ENCODE measurements around the gene DHODH. TPM values are rescaled to one million over a fixed set of nuclear protein-coding genes. Genes with fewer than 3 reads are reported as not detected.

The DHODH gene
- polyA plus RNA-seq, 3 donors = 13.2 to 14.2 (median 13.7) TPM

GRCh38 chr16:72013389-72013788 is 4.8 kb downstream of the DHODH start:
- no peak for DNase-seq (ENCODE audit: low read depth in 3 of 3, low spot score in 2 of 3)

DNA sequence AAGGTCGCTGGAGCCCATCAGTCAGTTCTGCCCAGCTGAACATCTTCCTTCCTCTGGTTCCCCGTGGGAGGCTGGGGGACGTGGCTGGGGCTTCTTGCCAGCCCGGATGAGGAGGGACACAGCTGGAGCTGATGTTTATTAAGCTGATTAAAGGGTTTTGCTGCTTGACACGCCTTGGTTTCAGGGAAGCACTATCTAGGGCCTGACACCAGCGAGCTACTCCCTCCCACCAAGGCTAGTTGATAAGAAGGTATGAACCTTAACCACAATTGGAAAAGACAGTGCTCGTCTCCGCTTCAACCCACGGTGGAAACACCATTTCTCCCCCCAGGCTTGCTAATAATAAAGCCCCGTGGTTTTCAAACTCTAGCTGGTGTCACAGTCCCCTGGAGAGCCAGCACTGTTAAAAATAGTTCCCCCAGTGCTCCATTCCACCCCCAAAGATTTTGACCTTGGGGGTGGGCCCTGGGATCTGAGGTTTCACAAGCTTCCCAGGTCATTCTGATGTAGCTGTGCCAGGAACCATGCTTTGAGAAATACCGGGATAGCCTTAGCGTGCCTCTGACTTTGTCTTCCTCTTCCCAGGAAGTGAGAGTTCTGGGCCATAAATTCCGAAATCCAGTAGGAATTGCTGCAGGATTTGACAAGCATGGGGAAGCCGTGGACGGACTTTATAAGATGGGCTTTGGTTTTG is 5.5 kb downstream of the DHODH start:
- no peak for DNase-seq (ENCODE audit: low read depth in 3 of 3, low spot score in 2 of 3)

DNA sequence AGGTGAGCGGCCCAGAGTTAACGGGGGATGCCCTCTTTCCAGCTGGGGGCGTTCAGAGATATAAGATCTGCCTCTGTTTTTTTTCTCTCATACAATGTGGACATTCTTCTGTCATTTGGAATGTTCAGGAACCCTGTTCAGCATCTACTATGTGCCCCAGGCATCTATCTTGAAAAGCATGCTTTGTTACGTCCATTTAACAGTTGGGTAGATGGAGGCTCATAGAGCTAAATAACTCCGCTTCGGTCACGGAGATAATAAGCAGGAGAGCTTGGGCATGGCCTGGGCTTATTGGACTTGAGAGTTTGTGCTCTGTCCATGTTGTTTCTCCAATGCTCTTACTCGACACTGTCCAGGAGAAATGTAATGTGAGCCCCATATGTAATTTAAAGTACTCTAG is 6.1 kb downstream of the DHODH start:
- DNase-seq (ENCODE audit: low read depth in 3 of 3, low spot score in 2 of 3) = no peak

- DNase-seq (ENCODE audit: low read depth in 3 of 3, low spot score in 2 of 3) = no peak
These were observed 6.6 kb downstream of the DHODH start for GRCh38 chr16:72015124-72015523.

DNA sequence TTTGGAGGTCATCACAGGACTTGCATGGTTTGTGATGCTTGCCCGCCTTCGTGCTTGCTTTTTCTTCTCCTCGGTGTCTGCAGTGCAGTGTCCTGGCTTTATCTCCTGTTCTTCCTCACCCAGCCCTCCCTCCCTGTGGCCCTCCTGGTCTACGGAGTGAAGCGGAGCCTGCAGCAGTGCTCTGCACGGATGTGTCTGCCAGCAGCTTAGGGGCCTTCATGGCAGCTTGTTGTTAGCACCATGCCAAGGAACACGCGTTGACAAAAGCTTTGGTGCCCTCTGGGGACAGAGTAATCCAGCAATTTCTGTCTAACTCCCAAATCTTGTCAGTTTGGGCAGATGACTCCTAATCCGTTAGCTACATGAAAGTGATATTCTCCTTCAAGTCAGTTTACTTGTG is 9.9 kb downstream of the DHODH start:
- DNase-seq (ENCODE audit: low read depth in 3 of 3, low spot score in 2 of 3) = no peak

DNA sequence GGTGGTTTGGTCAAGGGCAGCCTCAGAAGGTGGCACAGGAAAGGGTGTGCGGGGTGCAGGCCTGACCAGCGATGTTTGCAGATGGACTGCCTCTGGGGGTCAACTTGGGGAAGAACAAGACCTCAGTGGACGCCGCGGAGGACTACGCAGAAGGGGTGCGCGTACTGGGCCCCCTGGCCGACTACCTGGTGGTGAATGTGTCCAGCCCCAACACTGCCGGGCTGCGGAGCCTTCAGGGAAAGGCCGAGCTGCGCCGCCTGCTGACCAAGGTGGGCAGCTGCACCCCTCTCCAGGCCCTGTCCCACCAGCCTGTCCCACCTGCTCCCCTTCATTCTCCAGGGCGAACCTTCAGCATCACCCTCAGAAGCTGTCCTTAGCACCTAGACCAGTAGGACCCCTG is 12.5 kb downstream of the DHODH start:
- no peak for DNase-seq (ENCODE audit: low read depth in 3 of 3, low spot score in 2 of 3)

DNA sequence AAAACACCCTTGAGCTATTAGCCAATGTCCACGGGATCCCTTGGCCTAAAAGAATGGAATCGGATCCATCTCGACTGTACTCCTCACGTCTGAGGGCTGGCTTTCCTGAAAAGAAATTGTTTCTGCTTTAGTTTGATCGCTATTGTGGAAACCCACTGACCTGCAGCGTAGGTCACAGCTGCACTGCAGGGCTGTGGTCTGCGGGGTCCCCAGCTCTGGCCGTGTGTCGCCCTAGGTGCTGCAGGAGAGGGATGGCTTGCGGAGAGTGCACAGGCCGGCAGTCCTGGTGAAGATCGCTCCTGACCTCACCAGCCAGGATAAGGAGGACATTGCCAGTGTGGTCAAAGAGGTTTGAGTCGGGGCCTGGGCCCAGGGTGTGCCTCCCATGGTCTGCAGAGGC is 13.6 kb downstream of the DHODH start:
- DNase-seq (ENCODE audit: low read depth in 3 of 3, low spot score in 2 of 3) = no peak

- no peak for DNase-seq (ENCODE audit: low read depth in 3 of 3, low spot score in 2 of 3)
These were observed 15.4 kb downstream of the DHODH start for GRCh38 chr16:72023962-72024361.

GRCh38 chr16:72024862-72025382 is 16.4 kb downstream of the DHODH start:
- DNase-seq (ENCODE audit: low read depth in 3 of 3, low spot score in 2 of 3) = no peak

- no peak for DNase-seq (ENCODE audit: low read depth in 3 of 3, low spot score in 2 of 3)
These were observed 17.0 kb downstream of the DHODH start for GRCh38 chr16:72025404-72026114.

DNA sequence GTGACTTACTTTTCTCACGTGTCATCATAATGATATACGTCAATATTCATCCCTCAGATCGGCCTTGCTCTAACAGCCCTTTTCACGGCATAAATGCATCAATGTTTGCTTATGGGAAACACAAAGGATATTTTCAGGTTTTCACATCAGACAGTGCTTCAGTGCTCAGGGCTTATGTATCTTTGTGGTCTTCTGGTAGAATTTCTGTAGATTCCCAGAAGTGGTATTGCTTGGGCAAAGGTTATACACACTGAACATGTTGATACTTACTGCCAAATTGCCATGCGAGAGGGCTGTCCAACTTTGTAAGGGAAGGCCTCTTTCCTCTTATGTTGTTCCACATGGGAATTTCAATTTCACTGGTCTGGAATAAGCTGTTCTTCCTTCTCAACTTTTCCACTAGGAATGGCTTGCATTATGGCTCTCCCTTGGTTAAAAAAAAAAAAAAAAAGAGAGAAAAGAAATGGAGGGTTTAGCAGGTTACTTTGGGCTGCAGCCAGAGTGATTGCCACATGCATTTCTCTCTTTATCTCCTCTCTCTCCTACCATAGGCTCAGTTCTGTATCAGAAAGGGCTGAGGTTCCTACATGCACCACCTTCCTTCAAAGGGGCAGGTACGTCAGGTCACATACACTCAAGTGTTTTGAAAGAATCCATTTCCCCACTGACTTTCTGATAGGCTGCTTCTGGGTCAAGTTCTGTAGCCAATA is 19.3 kb downstream of the DHODH start:
- no peak for DNase-seq (ENCODE audit: low read depth in 3 of 3, low spot score in 2 of 3)

- DNase-seq (ENCODE audit: low read depth in 3 of 3, low spot score in 2 of 3) = no peak
These were observed 21.2 kb downstream of the DHODH start for GRCh38 chr16:72029567-72030271.

- no peak for DNase-seq (ENCODE audit: low read depth in 3 of 3, low spot score in 2 of 3)
These were observed 24.9 kb downstream of the DHODH start for GRCh38 chr16:72033437-72033836.

- DNase-seq (ENCODE audit: low read depth in 3 of 3, low spot score in 2 of 3) = no peak
These were observed 27.6 kb downstream of the DHODH start for GRCh38 chr16:72036098-72036497.

DNA sequence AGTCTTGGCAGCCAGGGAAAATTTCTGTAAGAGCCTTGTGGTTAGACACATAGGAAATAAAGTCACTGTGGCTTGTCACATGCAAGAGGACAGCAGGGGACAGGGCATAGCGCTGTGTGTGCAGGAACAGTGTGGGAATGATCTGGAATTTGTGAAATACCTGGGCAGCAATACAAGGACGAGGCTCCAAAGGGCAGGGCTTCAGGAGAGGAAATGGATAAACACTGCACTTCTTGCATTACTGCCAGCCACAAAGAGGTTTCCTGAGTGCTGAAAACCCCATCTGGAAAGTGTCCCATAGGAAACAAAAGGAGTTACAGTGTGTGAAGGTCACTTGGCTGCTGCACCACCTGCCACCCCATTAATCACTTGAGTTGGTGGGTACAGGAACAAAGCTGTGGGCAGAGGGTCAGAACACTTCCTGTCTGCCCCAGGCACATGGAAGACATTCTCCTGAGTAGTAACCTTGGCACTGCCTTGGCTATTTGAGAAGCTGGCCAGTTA is 33.7 kb downstream of the DHODH start:
- peak in 2 of 3 donors; percentile 10 to 19 for DNase-seq (ENCODE audit: low read depth in 3 of 3, low spot score in 2 of 3)

- no peak for DNase-seq (ENCODE audit: low read depth in 3 of 3, low spot score in 2 of 3)
These were observed 34.5 kb downstream of the DHODH start for GRCh38 chr16:72043058-72043457.

DNA sequence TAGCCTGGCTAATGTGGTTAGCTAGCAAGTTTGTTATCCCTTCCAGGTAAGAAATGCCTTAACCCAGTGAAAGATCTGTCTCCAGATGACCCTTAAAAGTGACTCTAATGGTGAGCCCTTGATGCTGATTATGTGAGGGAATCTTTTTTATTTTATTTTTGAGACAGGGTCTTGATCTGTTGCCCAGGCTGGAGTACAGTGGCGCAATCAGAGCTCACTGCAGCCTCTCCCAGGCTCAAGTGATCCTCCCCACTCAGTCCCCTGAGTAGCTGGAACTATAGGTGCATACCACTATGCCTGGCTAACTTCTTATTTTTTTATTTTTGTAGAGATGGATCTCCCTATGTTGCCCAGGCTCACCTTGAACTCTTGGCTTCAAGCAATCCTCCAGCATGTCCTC is 35.0 kb downstream of the DHODH start:
- no peak for DNase-seq (ENCODE audit: low read depth in 3 of 3, low spot score in 2 of 3)

- DNase-seq (ENCODE audit: low read depth in 3 of 3, low spot score in 2 of 3) = no peak
These were observed 35.8 kb downstream of the DHODH start for GRCh38 chr16:72044296-72044695.

GRCh38 chr16:72044825-72045359 is 36.3 kb downstream of the DHODH start:
- DNase-seq (ENCODE audit: low read depth in 3 of 3, low spot score in 2 of 3) = no peak

DNA sequence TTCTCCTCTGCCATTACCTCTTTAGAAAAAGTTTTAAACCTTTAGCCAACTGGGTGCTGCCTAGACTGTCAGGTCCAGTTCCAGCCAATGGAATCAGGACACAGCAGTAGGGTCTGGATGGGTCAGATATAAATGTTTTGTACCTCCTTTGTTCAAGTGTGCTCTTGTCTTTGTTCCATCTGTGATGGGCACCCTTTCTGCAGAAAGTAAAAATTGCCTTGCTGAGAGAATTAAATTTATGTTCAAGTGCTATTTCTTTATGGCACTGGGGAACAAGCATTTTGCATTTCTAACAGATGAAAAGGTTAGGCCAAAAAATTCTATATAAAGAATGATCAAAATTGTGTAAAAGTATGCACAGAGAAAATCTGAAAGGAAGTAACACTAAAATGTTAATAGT is 40.6 kb downstream of the DHODH start:
- DNase-seq (ENCODE audit: low read depth in 3 of 3, low spot score in 2 of 3) = no peak
